Measurements from ENCODE around the gene TRNP1. TPM values are rescaled to one million over a fixed set of nuclear protein-coding genes. Genes with fewer than 3 reads are reported as not detected.

TRNP1 gene
- total RNA-seq, 2 donors from 2014 or later = 10.7 to 13.2 TPM

DNA sequence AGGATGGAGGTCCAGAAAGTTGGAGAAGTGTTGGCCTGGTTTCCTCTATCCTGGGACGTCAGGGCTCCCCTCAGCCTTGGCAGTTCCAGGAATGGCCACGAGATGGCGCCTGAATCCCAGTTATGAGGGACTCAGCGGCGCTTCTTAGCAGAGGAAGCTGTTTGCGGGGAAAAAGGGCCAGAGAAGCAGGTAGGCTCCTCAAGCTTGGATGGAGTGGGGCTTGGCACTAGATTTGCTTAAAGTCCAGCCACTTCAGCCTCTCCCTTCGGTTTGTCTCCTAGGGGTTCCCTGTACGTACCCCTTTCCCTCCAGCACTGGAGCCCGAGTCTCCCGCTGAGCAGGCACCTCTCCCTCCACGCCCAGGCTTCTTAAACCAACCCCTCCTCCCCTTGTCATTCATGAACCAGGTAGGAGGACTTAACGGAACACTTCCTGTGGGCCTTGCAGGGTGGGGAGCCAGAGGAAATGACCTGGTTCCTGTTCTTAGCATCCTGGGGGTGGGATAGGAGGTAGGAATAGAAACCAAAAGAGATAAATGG, 51.2 kb downstream of the TRNP1 start:
- intact Hi-C loops (cut with DNase I) = loop anchor here (2.0 to 10.0 kb wide), 3 partner anchors 47 to 52 kb away; no protein-coding TSS in a partner anchor
- peak; percentile 97 for DNase-seq (ENCODE audit: low spot score)

DNA sequence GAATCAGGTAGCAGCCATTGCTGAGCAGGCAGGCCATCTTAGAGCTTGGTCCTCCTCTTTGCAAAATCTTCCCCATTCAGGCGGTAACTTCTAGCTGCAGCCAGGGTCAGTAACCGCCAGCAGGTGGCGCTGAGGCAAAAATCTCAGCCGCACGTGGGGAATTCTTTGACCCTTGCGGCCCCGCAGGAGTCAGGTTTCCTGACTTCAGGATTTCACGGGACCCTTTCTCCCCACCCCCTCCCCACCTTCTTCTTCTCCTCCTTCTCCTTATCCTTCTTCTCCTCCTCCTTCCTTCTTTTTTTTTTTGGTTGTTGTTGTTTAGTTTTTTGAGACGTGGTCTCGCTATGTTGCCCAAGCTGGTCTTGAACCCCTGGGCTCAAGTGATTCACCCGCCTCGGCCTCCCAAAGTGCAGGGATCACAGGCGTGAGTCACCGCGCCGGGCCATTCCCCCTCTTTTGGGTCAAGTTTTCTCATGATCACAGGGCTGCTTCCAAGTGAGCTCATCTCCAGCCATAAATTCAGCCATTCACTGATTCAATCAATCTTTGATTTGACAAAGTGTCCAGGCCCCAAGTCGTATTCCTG, 52.6 kb downstream of the TRNP1 start:
- DNase-seq (ENCODE audit: low spot score) = peak; percentile 89
- intact Hi-C loops (cut with DNase I) = loop anchor here (2.0 to 10.0 kb wide), 2 partner anchors 49 to 51 kb away; no protein-coding TSS in a partner anchor

DNA sequence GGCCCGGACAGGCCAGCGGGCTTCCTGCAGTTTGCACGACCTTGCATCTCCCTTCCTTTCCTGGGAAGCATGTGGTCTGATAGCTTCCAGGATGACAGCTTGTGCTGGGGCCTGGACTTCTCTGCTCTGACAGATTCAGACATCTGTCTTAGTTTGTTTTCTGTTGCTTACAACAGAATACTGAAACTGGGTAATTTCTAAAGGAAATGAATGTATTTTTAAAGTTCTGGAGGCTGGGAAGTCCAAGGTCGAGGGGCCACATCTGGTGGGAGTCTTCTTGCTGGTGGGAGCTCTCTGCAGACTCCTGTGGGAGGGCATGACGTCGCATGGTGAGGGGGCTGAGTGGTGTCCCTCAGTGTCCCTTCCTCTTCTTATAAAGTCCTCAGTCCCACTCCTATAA, 54.4 kb downstream of the TRNP1 start:
- intact Hi-C loops (cut with DNase I) = loop anchor here in 1 of 2 donors (10.0 kb wide), 1 partner anchor 47 kb away; no protein-coding TSS in a partner anchor
- DNase-seq (ENCODE audit: low spot score) = no peak

DNA sequence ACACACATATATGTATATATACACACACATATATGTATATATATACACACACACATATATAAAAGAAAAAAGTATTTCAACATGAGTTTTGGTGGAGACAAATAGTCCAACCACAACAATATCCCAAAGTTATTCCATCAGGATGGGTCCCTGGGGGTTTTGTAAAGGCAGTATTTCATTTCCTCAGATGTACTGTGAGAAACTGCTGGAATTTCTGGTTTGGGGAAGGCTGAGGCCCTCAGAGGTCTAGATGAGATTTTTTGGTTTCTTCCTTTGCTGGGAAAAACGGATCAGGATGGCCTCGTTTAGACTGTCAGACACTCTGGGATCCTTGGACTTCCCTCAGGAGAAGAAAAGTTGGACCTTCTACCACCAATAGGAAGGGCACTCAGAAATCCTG, 55.6 kb downstream of the TRNP1 start:
- no peak for DNase-seq (ENCODE audit: low spot score)
- intact Hi-C loops (cut with DNase I) = loop anchor here in 1 of 2 donors (10.0 kb wide), 1 partner anchor 46 kb away; no protein-coding TSS in a partner anchor

DNA sequence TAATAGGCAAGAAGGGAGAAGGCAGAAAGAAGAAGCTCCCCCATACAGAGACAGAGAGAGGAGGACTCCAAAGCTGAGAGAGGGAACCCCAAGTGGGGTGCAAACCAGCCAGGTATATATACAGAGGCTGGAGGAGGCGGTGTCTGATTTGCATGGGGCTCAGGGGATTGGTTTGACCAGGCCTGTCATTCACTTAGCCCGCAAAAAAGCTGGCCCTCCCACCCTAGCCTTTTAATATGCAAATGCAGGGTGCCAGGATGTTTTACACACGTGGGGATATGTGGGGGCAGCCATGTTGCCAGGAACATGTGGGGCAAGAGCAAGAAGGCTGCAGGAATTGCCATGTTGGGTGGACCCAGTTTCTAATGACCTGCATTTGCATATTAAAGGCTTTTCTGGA, 56.1 kb downstream of the TRNP1 start:
- intact Hi-C loops (cut with DNase I) = loop anchor here in 1 of 2 donors (10.0 kb wide), 1 partner anchor 45 kb away; no protein-coding TSS in a partner anchor
- no peak for DNase-seq (ENCODE audit: low spot score)

Other genes starting within 250 kb of the TRNP1 start
- gene PIGV, start 205.7 kb upstream of the TRNP1 start, total RNA-seq = 1 to 10 TPM; 6.3 to 7.9 TPM
- gene ZDHHC18, start 167.0 kb upstream of the TRNP1 start, total RNA-seq = 10 to 100 TPM; 17.4 to 17.7 TPM
- gene SFN, start 130.5 kb upstream of the TRNP1 start, total RNA-seq = 1 to 10 TPM; 1.2 to 6.7 TPM
- gene GPN2, start 103.4 kb upstream of the TRNP1 start, total RNA-seq = 10 to 100 TPM; 17.7 to 19.4 TPM
- 1 to 10 TPM; 7.1 to 9.2 TPM for gene GPATCH3, start 93.2 kb upstream of the TRNP1 start, total RNA-seq
- gene NR0B2, start 79.7 kb upstream of the TRNP1 start, total RNA-seq = not detected
- 10 to 100 TPM; 43.0 to 48.4 TPM for gene NUDC, start 71.9 kb upstream of the TRNP1 start, total RNA-seq
- gene KDF1, start 33.2 kb upstream of the TRNP1 start, total RNA-seq = not detected
- gene TENT5B, start 19.2 kb downstream of the TRNP1 start, total RNA-seq = 10 to 100 TPM; 41.2 to 43.7 TPM
- gene SLC9A1, start 161.4 kb downstream of the TRNP1 start, total RNA-seq = 10 to 100 TPM; 19.0 to 25.3 TPM
- 10 to 100 TPM; 22.6 to 27.4 TPM for gene WDTC1, start 240.9 kb downstream of the TRNP1 start, total RNA-seq

Data from posterior vena cava (tissue), 2 donors.